ENCODE data around the gene CSTF1. TPM values are rescaled to one million over a fixed set of nuclear protein-coding genes. Genes with fewer than 3 reads are reported as not detected.

Gene CSTF1
- total RNA-seq, 2 experiments from 2014 or later: 61.8 to 62.4 TPM

GRCh38 chr20:56426026-56426425, 33.6 kb downstream of the CSTF1 start:
- Mint-ChIP-seq H3K4me1 (peaks cover 50% of the 10 kb centered on the region), H3K27ac (no peak overlapping the region), H3K4me3 (no peak overlapping the region), H3K27me3 (no peaks in the 10 kb centered on the region), H3K36me3 (ENCODE audit: low read depth) (peaks cover 31% of the 10 kb centered on the region), H3K9me3 (no peaks in the 10 kb centered on the region)
- ChIA-PET CTCF (interaction anchor here (0.7 to 5.1 kb wide), 5 partner anchors 8 to 29 kb away, joined by 3 to 18 read pairs (median 3); partner anchors contain the start of gene CASS4), POLR2A (no interaction called here)
- no peak for DNase-seq

GRCh38 chr20:56426926-56427325, 34.5 kb downstream of the CSTF1 start:
- Mint-ChIP-seq H3K4me1 (peaks cover 43% of the 10 kb centered on the region), H3K4me3 (no peak overlapping the region), H3K27me3 (no peaks in the 10 kb centered on the region), H3K9me3 (no peaks in the 10 kb centered on the region), H3K27ac (no peak overlapping the region), H3K36me3 (ENCODE audit: low read depth) (peaks cover 27% of the 10 kb centered on the region)
- DNase-seq: no peak
- ChIA-PET CTCF (interaction anchor here (0.6 to 5.1 kb wide), 7 partner anchors 9 to 1208 kb away, joined by 3 to 18 read pairs (median 3); partner anchors contain the start of gene CASS4), POLR2A (no interaction called here)

- Mint-ChIP-seq H3K4me3 (no peak overlapping the region), H3K9me3 (no peaks in the 10 kb centered on the region), H3K4me1 (peaks cover 34% of the 10 kb centered on the region), H3K36me3 (ENCODE audit: low read depth) (peaks cover 21% of the 10 kb centered on the region), H3K27ac (no peak overlapping the region), H3K27me3 (no peaks in the 10 kb centered on the region)
- ChIA-PET CTCF (interaction anchor here (1.1 to 1.8 kb wide), 2 partner anchors 12 to 15 kb away, joined by 3 to 7 read pairs; partner anchors contain the start of gene CASS4), POLR2A (no interaction called here)
- DNase-seq: no peak
Observed at GRCh38 chr20:56427797-56428196, 35.4 kb downstream of the CSTF1 start.

GRCh38 chr20:56428410-56428809, 36.0 kb downstream of the CSTF1 start:
- Mint-ChIP-seq H3K36me3 (ENCODE audit: low read depth) (peaks cover 26% of the 10 kb centered on the region), H3K4me3 (no peak overlapping the region), H3K9me3 (no peaks in the 10 kb centered on the region), H3K27ac (no peak overlapping the region), H3K27me3 (no peaks in the 10 kb centered on the region), H3K4me1 (peaks cover 29% of the 10 kb centered on the region)
- DNase-seq: no peak
- ChIA-PET POLR2A (no interaction called here), CTCF (interaction anchor here (1.1 to 1.8 kb wide), 4 partner anchors 9 to 56 kb away, joined by 3 to 7 read pairs (median 3); partner anchors contain the start of gene CASS4)

GRCh38 chr20:56428881-56429280, 36.4 kb downstream of the CSTF1 start:
- ChIA-PET POLR2A (no interaction called here), CTCF (interaction anchor here (1.1 to 1.8 kb wide), 4 partner anchors 8 to 56 kb away, joined by 3 to 7 read pairs (median 3); partner anchors contain the start of gene CASS4)
- Mint-ChIP-seq H3K4me1 (peaks cover 30% of the 10 kb centered on the region), H3K36me3 (ENCODE audit: low read depth) (peaks cover 26% of the 10 kb centered on the region), H3K27me3 (no peaks in the 10 kb centered on the region), H3K27ac (peak overlapping the region; percentile 89), H3K9me3 (no peaks in the 10 kb centered on the region), H3K4me3 (peak overlapping the region; percentile 40)
- no peak for DNase-seq

GRCh38 chr20:56429502-56429901, 37.1 kb downstream of the CSTF1 start:
- Mint-ChIP-seq H3K9me3 (peaks cover 2% of the 10 kb centered on the region), H3K4me3 (peak overlapping the region; percentile 40), H3K27me3 (no peaks in the 10 kb centered on the region), H3K36me3 (ENCODE audit: low read depth) (peaks cover 28% of the 10 kb centered on the region), H3K27ac (peak overlapping the region; percentile 89), H3K4me1 (peaks cover 34% of the 10 kb centered on the region)
- POLR2A ChIA-PET: no interaction called here
- CTCF ChIA-PET: interaction anchor here (1.1 to 1.4 kb wide), 4 partner anchors 8 to 57 kb away, joined by 3 to 5 read pairs (median 3); no protein-coding TSS in a partner anchor
- DNase-seq: no peak

- POLR2A ChIA-PET: no interaction called here
- Mint-ChIP-seq H3K27me3 (no peaks in the 10 kb centered on the region), H3K4me3 (peak overlapping the region; percentile 40), H3K27ac (peak overlapping the region; percentile 89), H3K4me1 (peaks cover 35% of the 10 kb centered on the region), H3K9me3 (peaks cover 2% of the 10 kb centered on the region), H3K36me3 (ENCODE audit: low read depth) (peaks cover 28% of the 10 kb centered on the region)
- CTCF ChIA-PET: interaction anchor here (1.4 kb wide), 1 partner anchor 12 kb away, joined by 5 read pairs; no protein-coding TSS in a partner anchor
- no peak for DNase-seq
Observed at GRCh38 chr20:56429941-56430340, 37.5 kb downstream of the CSTF1 start.

- CTCF ChIA-PET: interaction anchor here (1.4 kb wide), 1 partner anchor 13 kb away, joined by 5 read pairs; no protein-coding TSS in a partner anchor
- DNase-seq: no peak
- POLR2A ChIA-PET: no interaction called here
Observed at GRCh38 chr20:56430461-56430860, 38.0 kb downstream of the CSTF1 start.

GRCh38 chr20:56430957-56431356, 38.5 kb downstream of the CSTF1 start:
- Mint-ChIP-seq H3K9me3 (peaks cover 2% of the 10 kb centered on the region), H3K27ac (no peak overlapping the region), H3K36me3 (ENCODE audit: low read depth) (peaks cover 28% of the 10 kb centered on the region), H3K27me3 (no peaks in the 10 kb centered on the region), H3K4me1 (peaks cover 36% of the 10 kb centered on the region), H3K4me3 (no peak overlapping the region)
- POLR2A ChIA-PET: no interaction called here
- no peak for DNase-seq
- CTCF ChIA-PET: interaction anchor here (1.4 kb wide), 1 partner anchor 13 kb away, joined by 5 read pairs; no protein-coding TSS in a partner anchor

More at GRCh38 chr20:56430461-56430860, 38.0 kb downstream of the CSTF1 start:
- no peak overlapping the region for H3K4me3 Mint-ChIP-seq
- no peaks in the 10 kb centered on the region for H3K27me3 Mint-ChIP-seq
- no peak overlapping the region for H3K27ac Mint-ChIP-seq
- H3K36me3 Mint-ChIP-seq (ENCODE audit: low read depth): peaks cover 28% of the 10 kb centered on the region
- peaks cover 36% of the 10 kb centered on the region for H3K4me1 Mint-ChIP-seq
- peaks cover 2% of the 10 kb centered on the region for H3K9me3 Mint-ChIP-seq

GRCh38 chr20:56431471-56431870, 39.0 kb downstream of the CSTF1 start:
- H3K27me3 Mint-ChIP-seq: no peaks in the 10 kb centered on the region
- ChIA-PET POLR2A (no interaction called here), CTCF (no interaction called here)

GRCh38 chr20:56433221-56433879, 40.9 kb downstream of the CSTF1 start:
- ChIA-PET CTCF (interaction anchor here (0.7 to 1.4 kb wide), 8 partner anchors 9 to 26 kb away, joined by 3 to 10 read pairs (median 4); partner anchors contain the start of gene CASS4), POLR2A (no interaction called here)
- no peaks in the 10 kb centered on the region for H3K27me3 Mint-ChIP-seq
- peaks cover 37% of the 10 kb centered on the region for H3K4me1 Mint-ChIP-seq
- no peak for DNase-seq
- H3K36me3 Mint-ChIP-seq (ENCODE audit: low read depth): peaks cover 34% of the 10 kb centered on the region
- H3K9me3 Mint-ChIP-seq: peaks cover 2% of the 10 kb centered on the region
- H3K27ac Mint-ChIP-seq: peak overlapping the region; percentile 39
- no peak overlapping the region for H3K4me3 Mint-ChIP-seq

More at GRCh38 chr20:56431471-56431870, 39.0 kb downstream of the CSTF1 start:
- peaks cover 36% of the 10 kb centered on the region for H3K4me1 Mint-ChIP-seq
- peaks cover 2% of the 10 kb centered on the region for H3K9me3 Mint-ChIP-seq
- peaks cover 28% of the 10 kb centered on the region for H3K36me3 Mint-ChIP-seq (ENCODE audit: low read depth)
- no peak for DNase-seq
- no peak overlapping the region for H3K4me3 Mint-ChIP-seq
- H3K27ac Mint-ChIP-seq: no peak overlapping the region

GRCh38 chr20:56433880-56434255, 41.4 kb downstream of the CSTF1 start:
- H3K4me1 Mint-ChIP-seq: peaks cover 35% of the 10 kb centered on the region
- H3K9me3 Mint-ChIP-seq: peaks cover 2% of the 10 kb centered on the region
- no peak for DNase-seq
- no peaks in the 10 kb centered on the region for H3K27me3 Mint-ChIP-seq
- POLR2A ChIA-PET: no interaction called here
- H3K36me3 Mint-ChIP-seq (ENCODE audit: low read depth): peaks cover 34% of the 10 kb centered on the region
- no peak overlapping the region for H3K27ac Mint-ChIP-seq
- CTCF ChIA-PET: interaction anchor here (0.7 to 1.4 kb wide), 6 partner anchors 8 to 22 kb away, joined by 3 to 10 read pairs (median 4); partner anchors contain the start of gene CASS4
- no peak overlapping the region for H3K4me3 Mint-ChIP-seq

All from activated CD4-positive, alpha-beta T cell treated with anti-CD3 and anti-CD28 coated beads, Interleukin-2, amount 10 ng/mL, durations not matched to agents 7 days and 5 days (primary cell).